CD4-positive, CD25-positive, alpha-beta regulatory T cell (primary cell): Measurements from ENCODE around the gene LATS2. TPM values are rescaled to one million over a fixed set of nuclear protein-coding genes. Genes with fewer than 3 reads are reported as not detected.

Source experiments
- ATAC-seq, 2 donors: fragments of 150-1000 bp; cut with Tn5 transposase; one replicate each; pipeline ENCODE4 v1.10.0; 2021; ENCODE audit warnings: low read depth in 2 of 2, moderate number of reproducible peaks in 2 of 2, moderate library complexity in 1 of 2
- DNase-seq, 3 donors: peaks; one replicate each; pipeline versions ENCODE4 v3.0.0 to v3.0.0-alpha.2; 2012 to 2022; ENCODE audit warnings: mixed read lengths in 1 of 3
- H3K27ac ChIP-seq: one replicate; pipeline ENCODE4 v1.7.0; 2013; ENCODE audit warnings: mild to moderate bottlenecking, low read length; ENCODE audit not compliant: insufficient read depth, poor library complexity, severe bottlenecking
- H3K27me3 ChIP-seq: one replicate; pipeline ENCODE4 v1.7.0; 2013; ENCODE audit warnings: low read length; ENCODE audit not compliant: control insufficient read depth, insufficient read depth
- H3K36me3 ChIP-seq: one replicate; pipeline ENCODE4 v1.7.0; 2013; ENCODE audit warnings: mild to moderate bottlenecking, low read length, moderate library complexity; ENCODE audit not compliant: control insufficient read depth, insufficient read depth
- H3K4me1 ChIP-seq: 2 replicates; pipeline ENCODE4 v1.7.0; 2013; ENCODE audit warnings: mild to moderate bottlenecking, low read length; ENCODE audit not compliant: insufficient read depth, control insufficient read depth, poor library complexity, severe bottlenecking
- H3K4me3 ChIP-seq: one replicate; pipeline ENCODE4 v1.7.0; 2013; ENCODE audit warnings: low read depth, mild to moderate bottlenecking, low read length, moderate library complexity
- H3K9me3 ChIP-seq, 2 experiments: 1 replicate in 1 of 2; 2 replicates in 1 of 2; pipeline ENCODE4 v1.7.0; 2013; ENCODE audit warnings: low read length in 2 of 2, mild to moderate bottlenecking in 1 of 2, moderate library complexity in 1 of 2; ENCODE audit not compliant: control insufficient read depth in 2 of 2
- H3K27ac Mint-ChIP-seq, 3 donors: one replicate each; pipeline ENCODE4 v1.8.0; 2020 to 2022; ENCODE audit warnings: mild to moderate bottlenecking in 3 of 3, mixed read lengths in 3 of 3, moderate library complexity in 2 of 3
- H3K27me3 Mint-ChIP-seq: one replicate; pipeline ENCODE4 v1.8.0; 2022; ENCODE audit warnings: mild to moderate bottlenecking, mixed read lengths
- H3K36me3 Mint-ChIP-seq: one replicate; pipeline ENCODE4 v1.8.0; 2020; ENCODE audit warnings: mixed read lengths
- H3K4me1 Mint-ChIP-seq, 4 donors: one replicate each; pipeline ENCODE4 v1.8.0; 2020 to 2022; ENCODE audit warnings: mixed read lengths in 4 of 4, mild to moderate bottlenecking in 1 of 4
- H3K4me3 Mint-ChIP-seq, 4 donors: one replicate each; pipeline ENCODE4 v1.8.0; 2020 to 2022; ENCODE audit warnings: mild to moderate bottlenecking in 4 of 4, mixed read lengths in 4 of 4, moderate library complexity in 3 of 4
- H3K9me3 Mint-ChIP-seq, 7 donors: one replicate each; pipeline ENCODE4 v1.8.0; 2020 to 2022; ENCODE audit warnings: mixed read lengths in 7 of 7, mild to moderate bottlenecking in 3 of 7, moderate library complexity in 2 of 7
- polyA plus RNA-seq, 4 donors: library from polyadenylated mRNA; unstranded; fragments of 300-500 nt; fragmentation: Illumina TruSeq; gene quantifications; one replicate each; pipeline ENCODE4 v1.2.3, GENCODE V29; 2021
- total RNA-seq: library from RNA; stranded (reverse); gene quantifications from one replicate; pipeline ENCODE4 v1.2.3, GENCODE V29; 2022

LATS2 gene
- 0.35 TPM for total RNA-seq
- polyA plus RNA-seq: not detected

DNA sequence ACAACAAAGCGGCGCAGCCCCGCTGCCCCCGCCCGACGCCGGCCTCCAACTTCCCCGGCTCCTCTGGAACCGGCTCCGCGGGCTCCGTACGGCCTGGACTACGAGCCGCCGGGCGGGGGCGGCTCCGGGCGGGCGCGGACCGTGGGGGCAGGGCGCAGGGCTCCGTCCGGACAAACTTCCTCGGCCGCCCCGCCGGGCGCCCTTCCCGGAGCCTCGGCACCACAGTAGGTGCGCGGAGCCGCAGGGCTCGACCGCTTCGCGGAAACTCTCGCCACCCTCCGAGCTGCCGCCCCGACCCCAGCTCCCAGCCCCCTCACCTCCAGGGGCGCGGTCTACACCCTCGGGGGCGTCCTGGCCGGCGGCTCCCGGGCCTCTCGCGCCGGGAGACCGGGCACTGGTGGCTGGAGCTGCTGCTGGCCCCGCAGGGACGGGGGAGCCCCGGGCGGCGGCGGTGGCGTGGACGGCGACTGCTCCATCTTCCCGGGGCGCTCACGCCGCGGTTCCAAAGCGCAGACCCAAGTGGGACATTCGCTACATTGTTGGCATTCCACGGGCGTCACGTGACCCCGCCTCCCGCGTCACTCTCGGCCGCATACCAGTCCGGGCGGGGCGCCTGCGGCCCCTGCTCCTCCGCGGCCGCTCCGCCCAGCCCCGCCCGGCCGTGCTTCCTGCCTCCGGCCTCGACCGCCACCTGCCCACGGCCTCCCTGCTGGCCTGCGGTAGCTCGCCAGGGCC, at the start of gene LATS2:
TSS of gene LATS2 (minus strand) at position 558 of the 735 bp plus-strand sequence. CDS start 15,560 bp downstream, outside the sequence.
- Histone ChIP-seq H3K36me3 (no peaks in the 10 kb centered on the region), H3K9me3 (no peaks in the 10 kb centered on the region), H3K27me3 (peaks cover 26% of the 10 kb centered on the region), H3K4me3 (no peak within 1 kb of the TSS), H3K4me1 (peaks cover 16% of the 10 kb centered on the region), H3K27ac (no peak within 1 kb of the TSS)
- DNase-seq (peak; percentile 12 to 29 (median 17)), ATAC-seq (peak; percentile 56 to 57)
- Mint-ChIP-seq H3K36me3 (no peaks in the 10 kb centered on the region), H3K9me3 (no peaks in the 10 kb centered on the region), H3K4me1 (peaks cover 0 to 8% (median 5%) of the 10 kb centered on the region in 4 donors), H3K4me3 (peak within 1 kb of the TSS; percentile 34 to 77 (median 54)), H3K27ac (no peak within 1 kb of the TSS), H3K27me3 (peaks cover 72% of the 10 kb centered on the region)

DNA sequence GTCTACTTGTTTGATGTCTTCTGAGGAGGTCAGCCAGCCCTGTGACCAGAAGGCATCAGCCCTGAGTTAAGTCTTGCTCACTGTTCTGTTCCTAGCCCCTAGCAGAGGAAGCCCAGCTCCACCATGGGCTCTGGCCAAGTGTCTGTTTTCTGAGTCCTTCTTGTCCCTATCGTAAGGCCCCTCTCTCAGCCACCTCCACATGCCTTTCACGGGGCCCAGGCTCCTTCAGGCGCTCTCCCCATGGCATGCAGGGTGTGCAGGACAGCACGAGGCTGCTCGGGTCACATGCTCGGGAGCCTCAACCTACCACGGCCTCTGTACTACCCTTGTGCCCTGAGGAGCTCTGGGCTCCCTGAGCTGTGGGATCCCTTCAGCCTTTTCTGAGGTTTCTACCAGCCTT, 47.8 kb upstream of the LATS2 start:
- ATAC-seq: no peak

GRCh38 chr13:21106089-21106488, 44.7 kb upstream of the LATS2 start:
- H3K36me3 ChIP-seq: no peaks in the 10 kb centered on the region
- no peak overlapping the region for H3K27ac ChIP-seq
- no peaks in the 10 kb centered on the region for H3K4me1 ChIP-seq
- Mint-ChIP-seq H3K9me3 (peaks cover 0 to 2% (median 0%) of the 10 kb centered on the region in 7 donors), H3K4me1 (peaks cover 0 to 2% (median 0%) of the 10 kb centered on the region in 4 donors), H3K27me3 (peaks cover 4% of the 10 kb centered on the region), H3K4me3 (no peak overlapping the region), H3K36me3 (no peaks in the 10 kb centered on the region), H3K27ac (peak overlapping the region in 1 of 3 donors; percentile 9)
- DNase-seq (no peak), ATAC-seq (no peak)
- H3K9me3 ChIP-seq: no peaks in the 10 kb centered on the region
- no peaks in the 10 kb centered on the region for H3K27me3 ChIP-seq
- H3K4me3 ChIP-seq: no peak overlapping the region

More for the DNA sequence above, 47.8 kb upstream of the LATS2 start:
- Histone ChIP-seq H3K27me3 (no peaks in the 10 kb centered on the region), H3K9me3 (no peaks in the 10 kb centered on the region), H3K27ac (no peak overlapping the region), H3K4me1 (no peaks in the 10 kb centered on the region), H3K36me3 (no peaks in the 10 kb centered on the region), H3K4me3 (no peak overlapping the region)
- peaks cover 0 to 2% (median 0%) of the 10 kb centered on the region in 4 donors for H3K4me1 Mint-ChIP-seq
- peaks cover 0 to 2% (median 0%) of the 10 kb centered on the region in 7 donors for H3K9me3 Mint-ChIP-seq
- H3K4me3 Mint-ChIP-seq: no peak overlapping the region
- no peaks in the 10 kb centered on the region for H3K36me3 Mint-ChIP-seq
- H3K27me3 Mint-ChIP-seq: peaks cover 4% of the 10 kb centered on the region
- DNase-seq: no peak
- no peak overlapping the region for H3K27ac Mint-ChIP-seq

- Histone ChIP-seq H3K9me3 (no peaks in the 10 kb centered on the region), H3K27ac (no peak overlapping the region), H3K4me1 (no peaks in the 10 kb centered on the region), H3K4me3 (no peak overlapping the region), H3K27me3 (no peaks in the 10 kb centered on the region), H3K36me3 (no peaks in the 10 kb centered on the region)
- Mint-ChIP-seq H3K9me3 (peaks cover 0 to 2% (median 0%) of the 10 kb centered on the region in 7 donors), H3K4me1 (no peaks in the 10 kb centered on the region), H3K27me3 (peaks cover 4% of the 10 kb centered on the region), H3K36me3 (no peaks in the 10 kb centered on the region), H3K27ac (peak overlapping the region in 1 of 3 donors; percentile 70), H3K4me3 (no peak overlapping the region)
- no peak for ATAC-seq
- no peak for DNase-seq
Measured at GRCh38 chr13:21104199-21105019, 43.0 kb upstream of the LATS2 start.

- Histone ChIP-seq H3K4me3 (no peak overlapping the region), H3K4me1 (no peaks in the 10 kb centered on the region), H3K27ac (no peak overlapping the region), H3K9me3 (no peaks in the 10 kb centered on the region), H3K27me3 (peaks cover 2% of the 10 kb centered on the region), H3K36me3 (no peaks in the 10 kb centered on the region)
- Mint-ChIP-seq H3K4me3 (no peak overlapping the region), H3K27me3 (peaks cover 2% of the 10 kb centered on the region), H3K36me3 (no peaks in the 10 kb centered on the region), H3K4me1 (no peaks in the 10 kb centered on the region), H3K9me3 (no peaks in the 10 kb centered on the region), H3K27ac (no peak overlapping the region)
- no peak for ATAC-seq
- no peak for DNase-seq
Measured at GRCh38 chr13:21101865-21102576, 40.6 kb upstream of the LATS2 start.

GRCh38 chr13:21100994-21101757, 39.8 kb upstream of the LATS2 start:
- Histone ChIP-seq H3K4me3 (no peak overlapping the region), H3K27ac (no peak overlapping the region), H3K36me3 (no peaks in the 10 kb centered on the region), H3K9me3 (no peaks in the 10 kb centered on the region), H3K27me3 (peaks cover 3% of the 10 kb centered on the region), H3K4me1 (no peaks in the 10 kb centered on the region)
- DNase-seq (no peak), ATAC-seq (no peak)
- Mint-ChIP-seq H3K27ac (no peak overlapping the region), H3K4me3 (no peak overlapping the region), H3K4me1 (no peaks in the 10 kb centered on the region), H3K27me3 (no peaks in the 10 kb centered on the region), H3K9me3 (peaks cover 0 to under 1% (median 0%) of the 10 kb centered on the region in 7 donors), H3K36me3 (no peaks in the 10 kb centered on the region)

DNA sequence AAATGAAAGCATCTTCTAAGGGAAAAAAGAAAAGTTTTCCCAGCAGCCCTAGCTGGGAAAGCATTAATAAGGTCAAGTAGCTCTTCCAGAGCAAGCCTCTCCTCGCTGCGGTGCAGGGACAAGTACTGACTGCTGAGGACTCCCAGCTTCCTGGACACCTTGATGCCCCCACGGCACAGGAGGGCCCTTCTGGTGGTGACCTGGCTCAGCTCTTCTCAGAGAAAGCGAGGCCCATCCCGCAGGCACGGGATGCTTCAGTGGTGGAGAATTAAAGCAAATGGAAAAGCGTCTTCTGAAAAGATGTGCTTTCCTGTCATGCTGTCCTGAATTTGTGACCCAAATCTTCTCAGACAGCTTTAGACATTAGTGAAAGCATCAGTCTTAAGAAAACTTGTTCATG, 38.8 kb upstream of the LATS2 start:
- ATAC-seq (no peak), DNase-seq (no peak)
- H3K27ac ChIP-seq: no peak overlapping the region
- Mint-ChIP-seq H3K4me3 (no peak overlapping the region), H3K27me3 (no peaks in the 10 kb centered on the region), H3K9me3 (peaks cover 0 to 2% (median 0%) of the 10 kb centered on the region in 7 donors), H3K36me3 (no peaks in the 10 kb centered on the region), H3K27ac (no peak overlapping the region), H3K4me1 (no peaks in the 10 kb centered on the region)
- H3K4me3 ChIP-seq: no peak overlapping the region
- no peaks in the 10 kb centered on the region for H3K36me3 ChIP-seq
- no peaks in the 10 kb centered on the region for H3K9me3 ChIP-seq
- peaks cover 3% of the 10 kb centered on the region for H3K27me3 ChIP-seq
- no peaks in the 10 kb centered on the region for H3K4me1 ChIP-seq
